Measurements from ENCODE around the gene GPX3. TPM values are rescaled to one million over a fixed set of nuclear protein-coding genes. Genes with fewer than 3 reads are reported as not detected.

Gene GPX3
- total RNA-seq, 3 donors from 2014 or later: 44.6 to 460 (median 147) TPM

DNA sequence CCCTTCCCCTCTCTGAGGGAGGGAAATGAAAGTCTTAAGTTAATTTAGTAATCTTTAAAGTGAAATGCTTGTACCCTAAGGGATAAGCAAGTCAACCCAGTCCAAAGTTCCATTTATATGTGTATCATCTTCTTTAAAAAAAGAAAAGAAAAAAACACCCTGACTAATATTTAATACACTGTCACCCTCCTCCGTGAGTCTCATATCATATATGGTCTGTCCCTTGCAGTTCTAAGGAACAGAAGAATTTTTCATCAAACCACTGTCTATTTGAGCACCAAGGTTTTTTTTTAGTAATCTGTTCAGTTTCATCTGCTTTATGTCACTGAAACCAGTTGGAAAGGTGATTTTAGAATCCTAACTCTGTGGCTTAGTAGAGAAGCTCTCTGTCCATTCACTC is 45.2 kb downstream of the GPX3 start:
- H3K36me3 ChIP-seq (ENCODE audit: low read depth): no peaks in the 10 kb centered on the region
- no peak for DNase-seq
- H3K4me3 ChIP-seq: no peak overlapping the region
- peaks cover 32% of the 10 kb centered on the region for H3K4me1 ChIP-seq (ENCODE audit: low read depth)
- TF ChIP-seq, protein P1, sequence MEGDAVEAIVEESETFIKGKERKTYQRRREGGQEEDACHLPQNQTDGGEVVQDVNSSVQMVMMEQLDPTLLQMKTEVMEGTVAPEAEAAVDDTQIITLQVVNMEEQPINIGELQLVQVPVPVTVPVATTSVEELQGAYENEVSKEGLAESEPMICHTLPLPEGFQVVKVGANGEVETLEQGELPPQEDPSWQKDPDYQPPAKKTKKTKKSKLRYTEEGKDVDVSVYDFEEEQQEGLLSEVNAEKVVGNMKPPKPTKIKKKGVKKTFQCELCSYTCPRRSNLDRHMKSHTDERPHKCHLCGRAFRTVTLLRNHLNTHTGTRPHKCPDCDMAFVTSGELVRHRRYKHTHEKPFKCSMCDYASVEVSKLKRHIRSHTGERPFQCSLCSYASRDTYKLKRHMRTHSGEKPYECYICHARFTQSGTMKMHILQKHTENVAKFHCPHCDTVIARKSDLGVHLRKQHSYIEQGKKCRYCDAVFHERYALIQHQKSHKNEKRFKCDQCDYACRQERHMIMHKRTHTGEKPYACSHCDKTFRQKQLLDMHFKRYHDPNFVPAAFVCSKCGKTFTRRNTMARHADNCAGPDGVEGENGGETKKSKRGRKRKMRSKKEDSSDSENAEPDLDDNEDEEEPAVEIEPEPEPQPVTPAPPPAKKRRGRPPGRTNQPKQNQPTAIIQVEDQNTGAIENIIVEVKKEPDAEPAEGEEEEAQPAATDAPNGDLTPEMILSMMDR (IDR thresholded peaks at IDR 0.05): no peak
- intact Hi-C loops (cut with DNase I, micrococcal nuclease): no loop called here
- ATAC-seq: no peak
- H3K9me3 ChIP-seq: no peaks in the 10 kb centered on the region

DNA sequence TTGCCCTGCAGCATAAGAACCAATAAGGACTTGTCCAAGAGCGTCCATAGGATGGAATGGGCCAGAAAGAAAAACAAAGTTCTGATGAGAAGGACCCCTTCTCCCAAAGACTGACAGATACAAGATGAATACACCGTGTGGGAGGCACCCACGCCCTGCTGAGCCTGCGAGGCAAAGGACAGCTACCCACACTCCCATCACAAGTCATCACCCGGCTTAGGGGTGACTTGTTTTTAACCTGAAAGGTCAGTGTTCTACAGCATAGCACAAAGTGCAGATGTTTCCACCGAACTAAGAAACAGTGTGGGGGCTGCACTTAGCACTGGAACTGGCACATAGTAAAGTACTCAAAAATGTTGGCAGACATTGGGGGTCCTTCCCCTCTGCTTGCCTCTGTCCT is 46.5 kb downstream of the GPX3 start:
- H3K4me1 ChIP-seq (ENCODE audit: low read depth): peaks cover 32% of the 10 kb centered on the region
- intact Hi-C loops (cut with DNase I, micrococcal nuclease): no loop called here
- no peaks in the 10 kb centered on the region for H3K36me3 ChIP-seq (ENCODE audit: low read depth)
- no peak overlapping the region for H3K4me3 ChIP-seq
- H3K9me3 ChIP-seq: no peaks in the 10 kb centered on the region
- ATAC-seq: no peak
- DNase-seq: no peak
- TF ChIP-seq, protein P1 (IDR thresholded peaks at IDR 0.05): no peak

DNA sequence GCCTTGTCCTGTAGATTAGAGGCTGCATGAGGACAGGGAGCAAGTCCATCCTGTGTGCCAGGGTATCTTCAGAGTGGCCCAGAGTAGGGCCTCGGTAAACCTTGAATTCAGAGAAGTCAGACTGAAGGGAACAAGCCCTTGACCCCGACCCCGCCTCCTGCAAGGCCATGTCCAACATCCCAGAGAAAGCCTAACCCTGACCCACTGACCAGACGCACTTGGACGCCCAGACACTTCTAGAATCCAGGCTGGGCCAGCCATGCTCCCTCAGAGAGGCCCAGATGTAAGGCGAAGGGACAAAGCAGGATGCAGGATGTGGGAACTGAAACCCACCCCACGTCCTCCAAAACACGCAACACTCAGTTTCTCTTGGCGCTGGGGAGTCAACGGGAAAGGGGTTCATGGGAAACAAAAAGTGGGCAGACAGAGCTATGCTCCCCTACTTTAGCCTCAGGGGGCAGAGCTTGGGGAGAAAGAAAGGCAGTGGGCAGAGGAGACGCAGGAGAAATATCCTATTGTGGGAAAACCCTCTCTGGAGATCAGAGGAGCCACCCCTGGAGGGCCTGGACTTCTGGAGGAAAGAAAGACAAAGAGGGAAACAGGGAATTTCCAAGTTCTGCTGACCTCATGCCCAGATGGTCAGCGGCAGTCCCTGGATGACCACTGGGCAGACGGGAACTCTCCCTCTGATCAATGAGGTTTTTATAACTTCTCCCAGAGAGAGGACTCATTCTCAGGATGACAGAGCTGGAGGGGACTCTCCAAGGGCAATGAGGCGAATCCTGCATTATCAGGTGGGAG is 47.4 kb downstream of the GPX3 start:
- Histone ChIP-seq H3K4me3 (no peak overlapping the region), H3K36me3 (ENCODE audit: low read depth) (no peaks in the 10 kb centered on the region), H3K4me1 (ENCODE audit: low read depth) (peaks cover 36% of the 10 kb centered on the region), H3K9me3 (no peaks in the 10 kb centered on the region)
- peak; percentile 5 for ATAC-seq
- intact Hi-C loops (cut with DNase I, micrococcal nuclease): no loop called here
- TF ChIP-seq, protein P1 (IDR thresholded peaks at IDR 0.05): no peak
- DNase-seq: no peak

DNA sequence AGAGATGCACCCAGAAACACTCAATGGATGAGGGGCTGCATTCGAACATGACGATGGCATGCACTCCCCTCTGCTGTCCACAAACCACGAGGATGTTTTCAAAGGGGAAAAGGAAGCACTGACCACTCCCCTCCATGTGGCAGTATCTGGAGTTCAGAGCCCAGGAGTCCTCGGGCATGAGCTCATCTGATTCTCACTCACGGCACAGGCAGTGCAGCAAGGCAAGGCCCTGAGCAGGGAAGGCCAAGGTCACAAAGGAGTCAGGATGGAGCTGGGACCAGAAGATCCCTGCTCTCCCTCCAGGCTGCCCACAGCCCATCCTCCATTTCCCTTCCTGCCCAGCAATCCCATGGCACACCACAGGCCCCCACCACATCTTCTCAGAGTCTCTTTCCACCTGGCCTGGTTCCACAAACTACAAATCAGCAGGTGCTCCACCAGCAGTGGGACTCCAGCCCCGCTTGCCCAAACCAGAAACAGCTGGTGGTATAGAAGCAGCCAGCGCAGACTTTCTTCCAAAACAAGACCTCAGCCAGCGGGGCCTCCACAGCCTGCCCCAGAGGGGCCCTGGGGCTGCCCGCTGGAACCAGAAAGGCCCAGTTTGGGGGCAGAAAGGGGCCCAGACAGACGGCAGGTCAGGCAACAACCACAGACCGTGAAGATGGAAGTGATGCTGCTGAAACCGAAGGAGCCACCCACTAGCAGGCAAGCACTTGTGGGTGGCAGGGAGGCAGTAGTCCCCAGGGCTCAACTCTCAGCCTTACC is 48.2 kb downstream of the GPX3 start:
- no peaks in the 10 kb centered on the region for H3K9me3 ChIP-seq
- intact Hi-C loops (cut with DNase I, micrococcal nuclease): no loop called here
- ATAC-seq: peak; percentile 6
- H3K4me1 ChIP-seq (ENCODE audit: low read depth): peaks cover 31% of the 10 kb centered on the region
- H3K36me3 ChIP-seq (ENCODE audit: low read depth): no peaks in the 10 kb centered on the region
- no peak for DNase-seq
- H3K4me3 ChIP-seq: no peak overlapping the region
- TF ChIP-seq, protein P1 (IDR thresholded peaks at IDR 0.05): no peak

DNA sequence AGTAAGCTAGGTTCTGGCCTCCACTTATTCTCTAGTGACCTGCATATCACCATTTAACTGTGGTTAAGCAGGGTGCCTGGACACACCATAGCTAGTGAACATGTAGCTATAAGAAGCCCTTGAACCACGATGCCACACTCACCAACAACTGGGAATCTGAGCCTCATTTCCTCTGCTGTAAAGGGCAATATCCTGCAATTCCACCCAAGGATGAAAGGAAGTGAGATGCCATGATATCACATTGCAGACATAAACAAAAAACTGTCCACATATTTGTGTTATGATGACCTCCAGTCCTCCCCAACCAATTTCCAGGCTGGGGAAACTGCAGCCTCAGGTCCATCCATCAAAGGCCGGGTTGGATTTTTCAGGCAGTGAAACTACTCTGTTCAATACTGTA is 50.1 kb downstream of the GPX3 start:
- ATAC-seq: no peak
- Histone ChIP-seq H3K4me3 (no peak overlapping the region), H3K4me1 (ENCODE audit: low read depth) (peaks cover 26% of the 10 kb centered on the region), H3K36me3 (ENCODE audit: low read depth) (no peaks in the 10 kb centered on the region), H3K9me3 (no peaks in the 10 kb centered on the region)
- DNase-seq: no peak
- TF ChIP-seq, protein P1 (IDR thresholded peaks at IDR 0.05): no peak
- intact Hi-C loops (cut with DNase I, micrococcal nuclease): no loop called here
